Mucosa of rectum (tissue), 2 donors: ENCODE results near the gene GSAP.

Source experiments
- H3K27ac ChIP-seq, 2 donors: one replicate each; pipeline ENCODE4 v1.7.0; 2013; ENCODE audit warnings: inconsistent platforms in 2 of 2, low read depth in 2 of 2, low read length in 2 of 2
- H3K27me3 ChIP-seq, 2 donors: one replicate each; pipeline ENCODE4 v1.7.0; 2013; ENCODE audit warnings: low read length in 2 of 2; ENCODE audit not compliant: control insufficient read depth in 2 of 2, insufficient read depth in 2 of 2
- H3K36me3 ChIP-seq, 2 donors: one replicate each; pipeline ENCODE4 v1.7.0; 2013; ENCODE audit warnings: low read length in 2 of 2; ENCODE audit not compliant: control insufficient read depth in 2 of 2, insufficient read depth in 2 of 2
- H3K4me1 ChIP-seq, 2 donors: one replicate each; pipeline ENCODE4 v1.7.0; 2013; ENCODE audit warnings: low read length in 2 of 2, mild to moderate bottlenecking in 1 of 2; ENCODE audit not compliant: control insufficient read depth in 2 of 2, insufficient read depth in 2 of 2
- H3K4me3 ChIP-seq, 2 donors: one replicate each; pipeline ENCODE4 v1.7.0; 2013; ENCODE audit warnings: low read length in 2 of 2
- H3K9ac ChIP-seq, 2 donors: one replicate each; pipeline ENCODE4 v1.7.0; 2013; ENCODE audit warnings: low read length in 2 of 2, low read depth in 1 of 2, mild to moderate bottlenecking in 1 of 2
- H3K9me3 ChIP-seq, 2 donors: one replicate each; pipeline ENCODE4 v1.7.0; 2013; ENCODE audit warnings: low read length in 2 of 2; ENCODE audit not compliant: control insufficient read depth in 2 of 2
- donor health status: healthy.
- donor health status: Normal muscosa, but diverticular disease.

The GSAP gene

DNA sequence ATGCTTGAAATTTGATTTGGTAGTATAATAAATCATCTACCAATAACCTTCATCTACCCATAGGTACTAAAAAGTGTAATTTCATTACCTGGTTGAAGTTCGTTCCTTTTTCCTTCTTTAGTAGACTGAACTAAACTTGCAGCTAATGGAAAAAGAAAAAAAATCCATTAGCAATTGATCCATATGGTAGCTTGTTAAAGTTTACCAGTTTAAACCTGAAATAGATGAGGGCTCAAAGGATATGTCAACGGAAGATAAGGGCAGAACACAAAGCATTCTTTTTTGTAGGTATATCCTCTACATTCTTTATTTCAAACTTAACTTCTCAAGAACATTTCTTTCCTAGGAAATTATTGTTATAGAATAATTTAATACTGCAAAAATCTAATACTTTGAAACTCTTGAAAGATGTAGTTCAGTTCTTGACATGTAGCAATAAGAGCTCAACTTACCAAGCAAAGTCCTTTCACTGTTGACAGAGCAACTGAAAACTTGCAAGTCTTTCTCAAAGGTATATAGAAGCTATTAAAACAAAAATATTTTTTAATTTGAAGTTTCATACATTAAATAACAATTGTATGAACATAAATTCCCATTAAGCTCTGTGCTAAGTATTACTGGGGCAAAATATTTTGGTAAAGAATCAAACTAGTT, 19.1 kb downstream of the GSAP start:
- Histone ChIP-seq H3K4me3 (no peak overlapping the region), H3K9ac (no peak overlapping the region), H3K9me3 (no peaks in the 10 kb centered on the region), H3K27ac (no peak overlapping the region), H3K27me3 (no peaks in the 10 kb centered on the region), H3K36me3 (peaks cover 0 to 5% of the 10 kb centered on the region in 2 donors), H3K4me1 (peaks cover 0 to 5% of the 10 kb centered on the region in 2 donors)

DNA sequence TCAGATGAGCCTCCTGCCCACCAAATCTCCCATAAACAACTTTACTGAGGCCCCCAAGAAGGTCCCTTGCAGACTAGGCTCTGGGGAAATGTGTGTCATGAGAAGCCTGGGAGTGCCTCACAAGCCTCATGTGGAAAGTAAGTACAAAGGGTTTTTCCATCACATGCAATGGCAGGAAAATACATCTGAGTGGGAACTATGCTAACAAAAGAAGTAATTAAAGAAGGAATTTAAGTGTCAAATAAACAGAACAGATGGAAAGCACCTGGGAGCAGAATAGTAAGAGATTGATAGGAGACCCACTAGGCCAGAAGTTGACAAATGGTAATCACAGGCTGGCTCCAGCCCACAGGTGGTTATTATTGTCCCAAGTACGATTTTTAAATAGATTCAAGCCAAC, 20.5 kb downstream of the GSAP start:
- no peaks in the 10 kb centered on the region for H3K9me3 ChIP-seq
- peaks cover 0 to 5% of the 10 kb centered on the region in 2 donors for H3K4me1 ChIP-seq
- no peaks in the 10 kb centered on the region for H3K27me3 ChIP-seq
- H3K9ac ChIP-seq: no peak overlapping the region
- no peak overlapping the region for H3K27ac ChIP-seq
- H3K36me3 ChIP-seq: peaks cover 0 to 5% of the 10 kb centered on the region in 2 donors
- H3K4me3 ChIP-seq: no peak overlapping the region

DNA sequence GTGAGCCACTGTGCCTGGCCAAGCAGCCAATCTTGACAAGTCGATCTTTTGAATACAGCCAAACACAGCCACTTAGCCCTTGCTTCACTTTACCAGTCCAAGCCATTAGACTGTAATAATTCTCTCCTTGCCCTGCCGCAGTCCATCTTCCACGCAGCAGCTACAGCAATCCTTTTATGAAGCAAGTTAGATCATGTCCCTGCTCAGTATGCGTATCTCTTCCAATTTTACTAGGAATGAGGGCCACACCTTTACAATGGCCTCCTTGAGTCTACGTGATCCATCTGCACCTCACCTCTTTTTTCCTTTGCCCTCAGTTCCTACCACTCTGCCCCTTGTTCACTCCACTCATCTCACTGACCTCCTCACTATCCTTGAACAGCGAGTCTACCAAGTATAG, 22.2 kb downstream of the GSAP start:
- Histone ChIP-seq H3K9me3 (no peaks in the 10 kb centered on the region), H3K4me1 (no peaks in the 10 kb centered on the region), H3K4me3 (no peak overlapping the region), H3K27me3 (no peaks in the 10 kb centered on the region), H3K27ac (no peak overlapping the region), H3K36me3 (peaks cover 0 to 5% of the 10 kb centered on the region in 2 donors), H3K9ac (no peak overlapping the region)

DNA sequence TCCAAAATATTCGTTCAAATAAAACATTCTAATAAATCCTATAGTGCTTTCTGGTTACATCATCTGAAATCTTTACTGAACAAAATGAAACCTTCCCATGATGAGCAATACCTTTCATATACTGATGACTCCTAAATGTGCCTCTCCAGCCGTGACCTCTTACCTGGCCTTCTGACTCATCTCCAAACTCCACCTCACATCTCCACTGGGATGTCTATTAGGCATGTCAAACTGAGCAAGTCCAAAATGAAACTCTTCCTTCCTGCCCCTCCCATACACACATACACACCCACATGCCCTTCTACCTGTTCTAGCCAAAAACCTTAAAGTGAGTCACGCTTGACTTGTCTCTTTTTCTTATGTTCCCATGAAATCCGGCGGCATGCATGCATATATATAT, 22.9 kb downstream of the GSAP start:
- Histone ChIP-seq H3K27ac (no peak overlapping the region), H3K4me1 (no peaks in the 10 kb centered on the region), H3K9ac (no peak overlapping the region), H3K36me3 (peaks cover 0 to 5% of the 10 kb centered on the region in 2 donors), H3K27me3 (no peaks in the 10 kb centered on the region), H3K4me3 (no peak overlapping the region), H3K9me3 (no peaks in the 10 kb centered on the region)

DNA sequence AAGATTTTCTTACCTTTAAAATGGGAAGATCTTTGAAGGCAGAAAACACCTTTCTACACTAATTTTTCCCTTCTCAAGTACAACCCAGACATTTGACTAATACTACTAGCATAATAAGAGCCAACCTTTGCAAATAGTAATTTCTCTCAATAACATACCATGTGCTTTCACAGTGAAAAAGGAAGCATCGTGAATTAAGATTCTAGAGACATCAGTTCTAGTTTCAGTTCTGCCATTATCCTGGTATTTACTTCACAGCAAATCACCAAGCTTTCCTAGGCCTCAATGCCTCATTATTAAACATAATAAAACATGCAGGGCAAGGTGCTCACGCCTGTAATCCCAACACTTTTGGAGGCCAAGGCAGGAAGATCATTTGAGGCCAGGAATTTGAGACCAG, 24.9 kb downstream of the GSAP start:
- H3K27me3 ChIP-seq: no peaks in the 10 kb centered on the region
- H3K36me3 ChIP-seq: peaks cover 4 to 8% of the 10 kb centered on the region in 2 donors
- H3K4me3 ChIP-seq: no peak overlapping the region
- no peak overlapping the region for H3K27ac ChIP-seq
- H3K4me1 ChIP-seq: no peaks in the 10 kb centered on the region
- no peaks in the 10 kb centered on the region for H3K9me3 ChIP-seq
- H3K9ac ChIP-seq: no peak overlapping the region

DNA sequence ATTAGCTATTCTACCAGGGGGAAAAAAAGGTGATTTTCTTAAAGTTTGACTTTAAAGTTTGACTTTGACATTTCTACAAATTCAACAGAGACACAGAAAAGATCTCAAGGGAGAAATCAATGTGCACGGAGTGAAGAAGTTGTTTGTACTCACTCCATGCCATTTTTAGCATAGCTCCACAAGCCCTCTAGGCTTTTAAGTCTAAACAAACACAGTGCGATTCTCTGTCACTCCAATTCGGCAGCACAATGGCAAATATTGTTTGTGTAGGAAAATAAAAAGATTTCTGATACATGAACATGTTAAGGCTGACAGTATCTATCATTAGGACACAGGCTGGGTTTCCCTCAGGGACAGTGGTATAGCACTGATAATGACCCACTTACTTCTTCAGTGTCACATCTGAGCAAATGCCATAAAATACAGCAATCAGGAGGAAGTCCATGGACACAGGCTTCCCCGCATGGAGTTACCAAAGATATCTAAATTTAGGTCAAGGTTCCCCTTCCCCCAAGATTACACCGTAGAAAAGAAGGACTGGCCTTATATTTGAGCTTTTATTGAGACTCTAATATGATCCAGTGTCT, 28.0 kb downstream of the GSAP start:
- peaks cover 3 to 4% of the 10 kb centered on the region in 2 donors for H3K36me3 ChIP-seq
- H3K4me1 ChIP-seq: no peaks in the 10 kb centered on the region
- H3K9ac ChIP-seq: no peak overlapping the region
- H3K27ac ChIP-seq: no peak overlapping the region
- H3K27me3 ChIP-seq: no peaks in the 10 kb centered on the region
- H3K9me3 ChIP-seq: no peaks in the 10 kb centered on the region
- H3K4me3 ChIP-seq: no peak overlapping the region

DNA sequence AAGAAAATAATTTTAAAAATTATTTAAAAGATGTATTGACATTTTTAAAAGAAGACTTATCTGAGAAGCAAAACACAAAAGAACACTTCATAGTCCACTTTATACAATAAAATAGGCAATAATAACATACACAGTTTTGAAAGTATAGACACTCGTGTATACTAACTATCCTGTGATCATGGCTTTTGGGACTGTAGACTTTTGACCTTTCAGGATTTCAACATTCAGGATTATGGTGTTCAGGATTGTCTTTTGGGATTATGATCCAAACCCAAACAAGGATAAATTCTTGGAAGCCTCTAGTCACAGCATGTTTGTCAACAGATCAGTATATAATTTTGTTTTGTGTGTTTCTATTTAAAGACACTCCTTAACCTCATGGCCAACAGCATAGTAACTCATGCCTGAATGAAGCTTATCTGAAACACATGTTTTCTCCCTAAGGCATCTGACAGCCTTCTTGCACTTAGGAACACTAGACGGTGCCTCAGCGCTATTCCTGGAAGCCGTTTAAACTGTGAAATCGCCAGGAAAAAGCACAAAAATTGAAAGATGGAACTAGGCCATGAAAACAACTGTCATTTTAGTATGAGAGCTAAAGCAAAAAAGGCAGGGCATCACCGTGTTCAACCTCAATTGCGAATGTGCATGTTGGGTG, 29.9 kb downstream of the GSAP start:
- Histone ChIP-seq H3K27ac (no peak overlapping the region), H3K4me1 (no peaks in the 10 kb centered on the region), H3K9ac (no peak overlapping the region), H3K9me3 (no peaks in the 10 kb centered on the region), H3K27me3 (no peaks in the 10 kb centered on the region), H3K4me3 (no peak overlapping the region), H3K36me3 (peaks cover 4 to 5% of the 10 kb centered on the region in 2 donors)

DNA sequence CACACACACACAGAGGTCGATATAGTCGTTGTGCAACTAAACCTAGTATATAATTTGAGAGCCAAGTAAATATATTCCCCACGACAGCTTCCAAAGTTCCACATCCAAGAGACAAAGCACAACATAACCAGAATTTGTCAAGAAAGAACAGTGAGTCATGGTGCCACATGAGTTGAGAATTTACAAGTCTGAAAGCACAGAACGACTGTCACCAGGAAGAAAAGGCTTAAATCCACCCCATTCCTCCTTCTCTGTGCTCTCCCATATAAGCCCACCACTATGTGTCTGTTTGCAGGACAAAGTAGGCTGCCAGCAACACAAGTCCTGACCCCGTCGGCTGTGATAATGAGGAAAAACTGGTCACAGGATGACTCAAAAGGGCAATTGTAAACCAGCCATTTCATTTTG, 32.8 kb downstream of the GSAP start:
- Histone ChIP-seq H3K27me3 (no peaks in the 10 kb centered on the region), H3K9me3 (no peaks in the 10 kb centered on the region), H3K4me1 (no peaks in the 10 kb centered on the region), H3K27ac (no peak overlapping the region), H3K9ac (no peak overlapping the region), H3K4me3 (no peak overlapping the region), H3K36me3 (peaks cover 4 to 5% of the 10 kb centered on the region in 2 donors)

DNA sequence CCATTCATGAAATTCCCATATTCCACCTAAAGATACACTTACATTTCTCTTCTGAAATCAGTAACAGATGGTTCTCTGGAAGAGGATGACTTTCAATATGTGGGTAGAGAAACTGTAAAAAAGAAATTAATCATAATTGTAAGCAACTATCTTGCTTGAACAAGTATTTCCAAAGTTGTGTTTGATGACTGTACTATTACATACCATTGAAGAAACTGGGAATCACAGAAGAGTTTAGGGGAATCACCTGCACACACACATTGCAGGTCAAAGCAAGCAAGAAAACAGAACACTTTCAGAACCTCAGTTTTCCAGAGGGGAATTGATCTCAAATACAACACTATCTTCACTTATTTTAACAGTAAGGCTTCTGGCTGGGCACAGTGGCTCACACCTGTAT, 33.6 kb downstream of the GSAP start:
- no peaks in the 10 kb centered on the region for H3K9me3 ChIP-seq
- no peak overlapping the region for H3K9ac ChIP-seq
- no peak overlapping the region for H3K27ac ChIP-seq
- H3K27me3 ChIP-seq: no peaks in the 10 kb centered on the region
- peaks cover 4 to 7% of the 10 kb centered on the region in 2 donors for H3K36me3 ChIP-seq
- H3K4me1 ChIP-seq: no peaks in the 10 kb centered on the region
- no peak overlapping the region for H3K4me3 ChIP-seq

DNA sequence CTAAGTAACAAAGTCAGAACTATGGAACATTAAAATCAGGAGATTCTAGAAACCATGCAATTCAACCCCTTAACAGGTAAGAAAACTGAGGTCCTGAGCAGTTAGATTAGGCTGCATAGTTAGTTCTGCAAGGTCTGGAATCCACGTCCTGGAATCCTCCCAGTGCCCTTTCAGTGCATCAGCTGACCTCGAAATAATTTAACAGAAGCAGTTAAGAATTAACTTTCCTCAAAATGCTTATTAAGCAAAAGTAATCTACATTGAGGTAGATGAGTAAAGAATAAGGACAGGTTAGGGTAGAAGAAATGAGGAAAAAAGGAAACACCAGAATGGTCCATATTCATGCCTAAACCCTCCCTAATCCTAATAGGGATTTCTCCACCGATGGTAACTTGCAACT, 37.6 kb downstream of the GSAP start:
- Histone ChIP-seq H3K36me3 (peaks cover 3 to 8% of the 10 kb centered on the region in 2 donors), H3K9ac (no peak overlapping the region), H3K4me1 (no peaks in the 10 kb centered on the region), H3K9me3 (no peaks in the 10 kb centered on the region), H3K27ac (no peak overlapping the region), H3K27me3 (no peaks in the 10 kb centered on the region), H3K4me3 (no peak overlapping the region)
